Hepatocyte (in vitro differentiated cells): ENCODE data around the gene MGLL. TPM values are rescaled to one million over a fixed set of nuclear protein-coding genes. Genes with fewer than 3 reads are reported as not detected.

Experiments
- DNase-seq: peaks from one replicate; pipeline ENCODE4 v3.0.0-alpha.2; 2016; ENCODE audit warnings: low spot score
- H2AFZ ChIP-seq: fragments of 200-600 bp; sonication (generic); 2 replicates; pipeline ENCODE4 v1.6.0; 2016; ENCODE audit warnings: antibody characterized with exemption, mild to moderate bottlenecking
- H3K27ac ChIP-seq: fragments of 200-600 bp; sonication (generic); 2 replicates; pipeline ENCODE4 v1.5.1; 2016; ENCODE audit warnings: mild to moderate bottlenecking
- H3K27me3 ChIP-seq: fragments of 200-600 bp; sonication (generic); 2 replicates; pipeline ENCODE4 v1.6.1; 2016
- H3K36me3 ChIP-seq: fragments of 200-600 bp; sonication (generic); replicated peaks from 2 replicates; pipeline ENCODE4 v1.5.1; 2016; ENCODE audit warnings: low read depth; ENCODE audit not compliant: insufficient read depth
- H3K4me1 ChIP-seq: fragments of 200-600 bp; sonication (generic); 2 replicates; pipeline ENCODE4 v1.5.1; 2016; ENCODE audit warnings: mild to moderate bottlenecking, moderate library complexity; ENCODE audit not compliant: insufficient read depth
- H3K4me2 ChIP-seq: fragments of 200-600 bp; sonication (generic); 2 replicates; pipeline ENCODE4 v1.6.0; 2016
- H3K4me3 ChIP-seq: fragments of 200-600 bp; sonication (generic); 2 replicates; pipeline ENCODE4 v1.5.1; 2016; ENCODE audit warnings: mild to moderate bottlenecking
- H3K79me2 ChIP-seq: fragments of 200-600 bp; sonication (generic); 2 replicates; pipeline ENCODE4 v1.6.0; 2017; ENCODE audit warnings: mild to moderate bottlenecking
- H3K9me2 ChIP-seq: fragments of 200-600 bp; sonication (generic); replicated peaks from 2 replicates; pipeline ENCODE4 v1.6.0; 2017; ENCODE audit warnings: mild to moderate bottlenecking; ENCODE audit not compliant: insufficient read depth
- H3K9me3 ChIP-seq: fragments of 200-600 bp; sonication (generic); 2 replicates; pipeline ENCODE4 v1.5.1; 2016; ENCODE audit warnings: low read depth, mild to moderate bottlenecking
- H4K20me1 ChIP-seq: fragments of 200-600 bp; sonication (generic); 2 replicates; pipeline ENCODE4 v1.6.0; 2016; ENCODE audit warnings: mild to moderate bottlenecking; ENCODE audit not compliant: insufficient read depth, poor library complexity, severe bottlenecking
- CTCF ChIP-seq: fragments of 200-600 bp; sonication (generic); IDR thresholded peaks from 2 replicates; pipeline ENCODE4 v1.5.1; 2016; ENCODE audit warnings: antibody characterized with exemption, mild to moderate bottlenecking; ENCODE audit not compliant: poor library complexity
- EZH2 ChIP-seq: fragments of 200-600 bp; sonication (generic); IDR thresholded peaks from 2 replicates; pipeline ENCODE4 v1.6.1; 2016; ENCODE audit warnings: antibody characterized with exemption, mild to moderate bottlenecking, borderline replicate concordance
- EZH2phosphoT487 ChIP-seq: fragments of 200-600 bp; sonication (generic); IDR thresholded peaks from one replicate; pipeline ENCODE4 v1.6.1; 2018; ENCODE audit warnings: antibody characterized with exemption, mild to moderate bottlenecking, low read depth, moderate library complexity; ENCODE audit not compliant: unreplicated experiment, severe bottlenecking
- WGBS: methylation state at CpG from one replicate; pipeline ENCODE4 v1.1.6; 2016; ENCODE audit warnings: low lambda C conversion rate; ENCODE audit errors: missing lambda C conversion rate; 5-methylcytosine and 5-hydroxymethylcytosine counted together
- polyA plus RNA-seq: library from polyadenylated mRNA; unstranded; fragments of >200 nt; fragmentation: Nextera tagmentation; extraction: Ambion mirVana; gene quantifications from 2 replicates; pipeline ENCODE4 v1.2.1, GENCODE V29; 2016
- total RNA-seq: library from RNA; depleted of rRNA; stranded (reverse); fragments of >200 nt; gene quantifications from 2 replicates; pipeline ENCODE4 v1.2.3, GENCODE V29; 2014

MGLL gene
- total and polyA plus RNA-seq, 2 experiments from 2014 or later, result 7.3 to 21.4 TPM

- Histone ChIP-seq H3K27ac (no peak overlapping the region), H3K27me3 (no peaks in the 10 kb centered on the region), H3K79me2 (no peaks in the 10 kb centered on the region), H2AFZ (no peak overlapping the region), H3K9me3 (peaks cover 6% of the 10 kb centered on the region), H3K4me1 (no peaks in the 10 kb centered on the region), H3K4me3 (no peak overlapping the region), H4K20me1 (no peaks in the 10 kb centered on the region), H3K9me2 (no peaks in the 10 kb centered on the region), H3K4me2 (no peak overlapping the region), H3K36me3 (no peaks in the 10 kb centered on the region)
- no peak for DNase-seq
- TF ChIP-seq EZH2phosphoT487 (no peak), EZH2 (no peak), CTCF (no peak)
- 84% methylated on average over 5 of the region's 5 CpGs for WGBS
Observed at GRCh38 chr3:127764841-127765362, 57.4 kb downstream of the MGLL start.

DNA sequence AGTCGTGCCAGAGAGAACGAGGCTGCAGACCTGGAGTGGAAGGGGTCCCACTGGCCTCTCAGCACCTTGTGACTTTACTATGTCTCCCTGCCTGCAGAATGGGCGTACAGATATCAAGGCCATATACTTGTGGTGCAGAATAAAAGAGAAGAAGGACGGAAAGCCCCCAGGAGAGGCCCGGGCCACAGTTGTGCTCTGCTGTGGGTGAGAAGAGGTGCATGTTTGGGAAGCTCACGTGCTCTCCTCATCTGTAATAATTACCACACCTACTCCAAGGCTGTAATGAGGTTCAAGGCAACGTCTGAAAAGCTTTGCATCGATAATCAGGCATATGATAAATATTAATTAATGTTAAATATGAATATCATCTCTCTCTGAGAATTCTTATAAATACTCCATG, 58.0 kb downstream of the MGLL start:
- H3K27me3 ChIP-seq, result no peaks in the 10 kb centered on the region
- no peak overlapping the region for H2AFZ ChIP-seq
- no peak overlapping the region for H3K4me3 ChIP-seq
- H3K36me3 ChIP-seq, result no peaks in the 10 kb centered on the region
- no peak for TF ChIP-seq EZH2
- no peak for TF ChIP-seq CTCF
- no peak for TF ChIP-seq EZH2phosphoT487
- H3K79me2 ChIP-seq, result no peaks in the 10 kb centered on the region
- WGBS, result 92% methylated on average over 8 of the region's 8 CpGs
- peaks cover 6% of the 10 kb centered on the region for H3K9me3 ChIP-seq
- no peaks in the 10 kb centered on the region for H3K4me1 ChIP-seq
- no peaks in the 10 kb centered on the region for H3K9me2 ChIP-seq
- no peak for DNase-seq
- H3K4me2 ChIP-seq, result no peak overlapping the region
- no peak overlapping the region for H3K27ac ChIP-seq
- no peaks in the 10 kb centered on the region for H4K20me1 ChIP-seq

GRCh38 chr3:127763816-127764215, 58.5 kb downstream of the MGLL start:
- Histone ChIP-seq H3K27ac (no peak overlapping the region), H3K4me3 (no peak overlapping the region), H3K79me2 (no peaks in the 10 kb centered on the region), H4K20me1 (no peaks in the 10 kb centered on the region), H3K9me3 (peaks cover 6% of the 10 kb centered on the region), H3K4me1 (no peaks in the 10 kb centered on the region), H3K36me3 (no peaks in the 10 kb centered on the region), H3K4me2 (no peak overlapping the region), H2AFZ (no peak overlapping the region), H3K27me3 (no peaks in the 10 kb centered on the region), H3K9me2 (no peaks in the 10 kb centered on the region)
- no peak for DNase-seq
- WGBS, result 90% methylated on average over 7 of the region's 7 CpGs
- TF ChIP-seq EZH2 (no peak), CTCF (no peak), EZH2phosphoT487 (no peak)

GRCh38 chr3:127763337-127763736, 59.0 kb downstream of the MGLL start:
- Histone ChIP-seq H3K9me2 (no peaks in the 10 kb centered on the region), H3K9me3 (peaks cover 6% of the 10 kb centered on the region), H3K36me3 (no peaks in the 10 kb centered on the region), H3K4me2 (no peak overlapping the region), H3K4me1 (no peaks in the 10 kb centered on the region), H2AFZ (no peak overlapping the region), H3K4me3 (no peak overlapping the region), H3K79me2 (no peaks in the 10 kb centered on the region), H3K27me3 (no peaks in the 10 kb centered on the region), H3K27ac (no peak overlapping the region), H4K20me1 (no peaks in the 10 kb centered on the region)
- WGBS, result 90% methylated on average over 8 of the region's 8 CpGs
- no peak for DNase-seq
- TF ChIP-seq CTCF, result no peak
- no peak for TF ChIP-seq EZH2
- no peak for TF ChIP-seq EZH2phosphoT487
